Measurements from ENCODE around the gene GHRH. TPM values are rescaled to one million over a fixed set of nuclear protein-coding genes. Genes with fewer than 3 reads are reported as not detected.

GHRH gene
- total RNA-seq, 1 donor from 2014 or later = not detected

DNA sequence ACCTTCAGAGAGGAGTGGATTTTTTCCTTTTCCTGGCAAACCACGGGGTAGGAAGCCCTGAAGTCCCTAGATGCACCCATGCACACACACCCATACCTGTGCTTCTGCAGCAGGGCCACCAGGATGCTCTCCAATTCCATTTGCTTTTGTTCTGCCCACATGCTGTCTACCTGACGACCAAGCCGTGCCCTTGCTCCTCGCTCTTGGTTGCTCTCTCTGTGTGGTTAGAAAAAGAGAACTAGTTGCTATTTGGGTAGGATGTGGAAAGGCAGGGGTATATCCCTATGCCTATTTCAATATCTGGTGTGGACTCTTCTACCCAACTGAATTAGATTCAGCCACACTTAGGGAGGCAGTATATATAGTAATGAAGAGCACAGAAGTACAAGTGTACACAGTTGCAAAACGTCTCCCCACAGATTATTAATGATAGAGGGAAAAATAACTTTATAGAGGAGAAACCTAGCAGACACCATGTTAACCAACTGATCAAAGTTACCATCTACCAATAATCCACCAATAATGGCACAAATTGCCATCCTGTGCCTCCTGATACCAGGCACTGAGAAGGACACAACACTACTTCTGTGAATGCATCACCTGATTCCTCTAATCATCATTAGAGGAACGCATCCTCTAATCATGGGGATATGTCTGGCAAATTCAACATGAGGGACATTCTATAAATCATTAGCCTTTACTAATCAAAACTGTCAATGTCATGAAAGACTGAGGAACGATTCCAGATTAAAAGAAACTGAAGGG is 7.3 kb downstream of the GHRH start:
- H3K27me3 ChIP-seq = no peaks in the 10 kb centered on the region
- no peak overlapping the region for H3K27ac ChIP-seq
- no peaks in the 10 kb centered on the region for H3K36me3 ChIP-seq
- H3K9me3 ChIP-seq = peaks cover 5% of the 10 kb centered on the region
- TF ChIP-seq POLR2A (IDR thresholded peaks at IDR 0.05) (no peak), POLR2AphosphoS5 (IDR thresholded peaks at IDR 0.05; ENCODE audit: insufficient read depth in 1 of 2, low read depth in 1 of 2) (no peak)
- TF ChIP-seq, protein P1, sequence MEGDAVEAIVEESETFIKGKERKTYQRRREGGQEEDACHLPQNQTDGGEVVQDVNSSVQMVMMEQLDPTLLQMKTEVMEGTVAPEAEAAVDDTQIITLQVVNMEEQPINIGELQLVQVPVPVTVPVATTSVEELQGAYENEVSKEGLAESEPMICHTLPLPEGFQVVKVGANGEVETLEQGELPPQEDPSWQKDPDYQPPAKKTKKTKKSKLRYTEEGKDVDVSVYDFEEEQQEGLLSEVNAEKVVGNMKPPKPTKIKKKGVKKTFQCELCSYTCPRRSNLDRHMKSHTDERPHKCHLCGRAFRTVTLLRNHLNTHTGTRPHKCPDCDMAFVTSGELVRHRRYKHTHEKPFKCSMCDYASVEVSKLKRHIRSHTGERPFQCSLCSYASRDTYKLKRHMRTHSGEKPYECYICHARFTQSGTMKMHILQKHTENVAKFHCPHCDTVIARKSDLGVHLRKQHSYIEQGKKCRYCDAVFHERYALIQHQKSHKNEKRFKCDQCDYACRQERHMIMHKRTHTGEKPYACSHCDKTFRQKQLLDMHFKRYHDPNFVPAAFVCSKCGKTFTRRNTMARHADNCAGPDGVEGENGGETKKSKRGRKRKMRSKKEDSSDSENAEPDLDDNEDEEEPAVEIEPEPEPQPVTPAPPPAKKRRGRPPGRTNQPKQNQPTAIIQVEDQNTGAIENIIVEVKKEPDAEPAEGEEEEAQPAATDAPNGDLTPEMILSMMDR (IDR thresholded peaks at IDR 0.05) = no peak
- no peak for DNase-seq (ENCODE audit: extremely low spot score in 2 of 2)
- H3K4me1 ChIP-seq = no peaks in the 10 kb centered on the region
- H3K4me3 ChIP-seq = no peak overlapping the region
- intact Hi-C loops (cut with DNase I) = no loop called here

DNA sequence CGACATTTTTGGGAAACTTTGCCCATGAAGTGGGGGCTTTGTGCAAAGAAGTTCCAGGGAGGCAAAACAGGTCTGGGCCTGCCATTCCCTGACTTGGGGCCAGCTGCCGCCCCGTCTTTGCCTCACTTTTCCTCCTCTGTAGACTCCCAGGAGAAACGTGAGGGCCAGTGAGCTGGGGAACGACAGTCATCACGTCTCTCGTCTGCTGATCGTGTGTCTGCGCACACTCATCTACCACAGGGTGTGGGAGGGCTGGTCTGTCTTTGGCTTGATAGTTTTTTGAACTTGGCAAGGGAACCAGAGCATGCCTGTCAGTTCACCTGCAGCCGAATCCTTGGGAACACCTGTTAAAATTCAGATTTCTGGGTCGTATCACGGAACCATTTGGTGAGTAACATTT is 8.5 kb downstream of the GHRH start:
- no peak overlapping the region for H3K27ac ChIP-seq
- no peaks in the 10 kb centered on the region for H3K4me1 ChIP-seq
- TF ChIP-seq, protein P1 (IDR thresholded peaks at IDR 0.05) = no peak
- TF ChIP-seq POLR2AphosphoS5 (IDR thresholded peaks at IDR 0.05; ENCODE audit: insufficient read depth in 1 of 2, low read depth in 1 of 2) (no peak), POLR2A (IDR thresholded peaks at IDR 0.05) (no peak)
- no peak overlapping the region for H3K4me3 ChIP-seq
- DNase-seq (ENCODE audit: extremely low spot score in 2 of 2) = no peak
- no peaks in the 10 kb centered on the region for H3K27me3 ChIP-seq
- peaks cover 5% of the 10 kb centered on the region for H3K9me3 ChIP-seq
- intact Hi-C loops (cut with DNase I) = no loop called here
- no peaks in the 10 kb centered on the region for H3K36me3 ChIP-seq

DNA sequence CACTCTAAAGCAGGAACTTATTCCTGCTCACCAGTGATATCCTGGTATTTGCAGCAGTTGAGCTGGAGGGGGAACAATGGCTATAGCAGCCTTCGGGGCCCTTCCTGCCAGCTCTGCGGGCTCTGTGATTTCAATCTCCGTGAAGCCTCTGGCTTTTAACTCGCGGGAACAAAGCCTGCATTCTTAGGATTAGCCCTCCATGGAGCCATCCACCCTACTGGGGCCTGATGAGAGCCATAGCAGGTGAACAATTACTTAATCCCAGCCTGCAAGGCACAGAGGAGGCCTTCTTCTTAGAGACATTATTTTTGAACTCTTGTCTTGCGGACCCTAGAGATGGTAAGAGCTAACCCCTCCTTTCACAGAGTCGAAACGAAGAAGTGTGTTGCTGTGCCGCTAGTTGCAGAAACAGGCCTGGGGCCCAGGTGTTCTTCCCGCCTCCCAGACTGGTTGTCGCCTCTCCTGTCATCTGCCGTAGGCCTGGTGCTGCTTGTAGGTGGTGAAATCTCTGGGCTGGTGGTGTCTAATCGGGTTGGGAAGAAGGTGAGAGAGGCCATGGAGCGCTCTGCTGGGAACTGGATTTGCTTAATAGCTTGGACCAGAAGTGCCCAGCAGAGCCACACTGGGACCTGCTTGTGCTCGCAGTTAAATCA is 9.7 kb downstream of the GHRH start:
- H3K4me1 ChIP-seq = no peaks in the 10 kb centered on the region
- no peak for DNase-seq (ENCODE audit: extremely low spot score in 2 of 2)
- H3K4me3 ChIP-seq = no peak overlapping the region
- no peak overlapping the region for H3K27ac ChIP-seq
- H3K27me3 ChIP-seq = no peaks in the 10 kb centered on the region
- intact Hi-C loops (cut with DNase I) = no loop called here
- H3K9me3 ChIP-seq = peaks cover 5% of the 10 kb centered on the region
- H3K36me3 ChIP-seq = no peaks in the 10 kb centered on the region
- TF ChIP-seq POLR2AphosphoS5 (IDR thresholded peaks at IDR 0.05; ENCODE audit: insufficient read depth in 1 of 2, low read depth in 1 of 2) = no peak
- TF ChIP-seq POLR2A (IDR thresholded peaks at IDR 0.05) = no peak
- TF ChIP-seq, protein P1 (IDR thresholded peaks at IDR 0.05) = no peak

DNA sequence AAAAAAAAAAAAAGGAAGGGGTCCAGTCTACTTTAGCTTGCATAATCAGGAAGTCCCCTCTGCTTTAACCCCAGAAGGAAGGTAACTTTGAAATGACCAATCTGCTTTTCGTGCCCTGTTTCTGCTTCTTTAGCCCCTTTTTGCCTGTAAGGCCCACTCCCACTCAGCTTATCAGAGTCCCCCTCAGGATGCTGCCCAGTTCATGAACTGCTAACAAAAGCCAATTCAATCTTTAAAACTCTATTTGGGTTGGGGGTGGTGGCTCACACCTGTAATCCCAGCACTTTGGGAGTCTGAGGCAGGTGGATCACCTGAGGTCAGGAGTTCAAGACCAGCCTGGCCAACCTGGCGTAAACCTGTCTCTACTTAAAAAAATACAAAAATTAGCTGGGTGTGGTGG is 12.3 kb downstream of the GHRH start:
- no peaks in the 10 kb centered on the region for H3K9me3 ChIP-seq
- no peak overlapping the region for H3K27ac ChIP-seq
- no peaks in the 10 kb centered on the region for H3K4me1 ChIP-seq
- DNase-seq (ENCODE audit: extremely low spot score in 2 of 2) = no peak
- TF ChIP-seq POLR2A (IDR thresholded peaks at IDR 0.05) (no peak), POLR2AphosphoS5 (IDR thresholded peaks at IDR 0.05; ENCODE audit: insufficient read depth in 1 of 2, low read depth in 1 of 2) (no peak)
- TF ChIP-seq, protein P1 (IDR thresholded peaks at IDR 0.05) = no peak
- H3K36me3 ChIP-seq = no peaks in the 10 kb centered on the region
- no peaks in the 10 kb centered on the region for H3K27me3 ChIP-seq
- no peak overlapping the region for H3K4me3 ChIP-seq
- intact Hi-C loops (cut with DNase I) = no loop called here

DNA sequence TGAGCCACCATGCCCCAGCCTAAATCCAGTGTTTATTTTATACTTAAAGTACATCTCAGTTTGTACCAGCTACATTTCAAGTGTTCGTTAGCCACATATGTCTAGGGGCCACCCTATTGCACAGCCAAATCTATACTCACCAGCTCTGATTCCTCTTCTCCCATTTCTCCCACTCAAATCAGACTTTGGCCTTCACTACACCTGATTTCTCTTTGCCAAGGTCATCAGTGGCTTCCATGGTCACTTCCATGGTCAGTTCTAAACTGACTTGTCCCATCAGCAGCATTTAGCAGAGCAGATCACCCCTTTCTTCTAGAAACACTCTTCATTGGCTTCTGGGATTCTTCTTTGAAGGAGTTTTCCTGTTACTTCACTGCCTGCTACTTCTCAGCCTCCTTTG is 14.1 kb downstream of the GHRH start:
- no peaks in the 10 kb centered on the region for H3K27me3 ChIP-seq
- H3K4me3 ChIP-seq = no peak overlapping the region
- peaks cover 0 to 2% of the 10 kb centered on the region in 2 donors for H3K36me3 ChIP-seq
- H3K4me1 ChIP-seq = no peaks in the 10 kb centered on the region
- intact Hi-C loops (cut with DNase I) = no loop called here
- no peak for DNase-seq (ENCODE audit: extremely low spot score in 2 of 2)
- TF ChIP-seq POLR2A (IDR thresholded peaks at IDR 0.05) (no peak), POLR2AphosphoS5 (IDR thresholded peaks at IDR 0.05; ENCODE audit: insufficient read depth in 1 of 2, low read depth in 1 of 2) (no peak)
- TF ChIP-seq, protein P1 (IDR thresholded peaks at IDR 0.05) = no peak
- H3K9me3 ChIP-seq = no peaks in the 10 kb centered on the region
- no peak overlapping the region for H3K27ac ChIP-seq

Data from vagina (tissue), 2 donors.